Measurements from ENCODE around the gene FCRL5.
"Not testable (repeated sequence)": the region's sequence is repeated elsewhere in the genome, so short reads cannot be mapped to it uniquely, and the experiment has no call there.

The FCRL5 gene

DNA sequence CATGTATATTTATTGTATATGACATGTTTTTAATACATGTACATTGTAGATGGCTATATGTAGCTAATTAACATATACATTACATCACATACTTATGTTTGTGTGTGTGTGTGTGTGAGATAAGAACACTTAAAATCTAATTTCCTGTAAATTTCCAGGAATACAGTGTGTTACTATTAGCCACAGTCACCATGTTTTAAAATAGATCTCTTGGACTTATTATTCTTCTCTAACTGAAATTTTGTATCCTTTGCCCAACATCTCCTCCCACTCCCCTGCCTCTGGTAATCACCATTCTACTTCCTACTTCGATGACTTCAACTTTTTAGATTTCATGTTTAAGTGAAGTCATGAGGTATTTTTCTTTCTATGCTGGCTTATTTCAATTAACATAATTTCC, 64.8 kb downstream of the FCRL5 start:
- no peak for DNase-seq (ENCODE audit: low read depth)

DNA sequence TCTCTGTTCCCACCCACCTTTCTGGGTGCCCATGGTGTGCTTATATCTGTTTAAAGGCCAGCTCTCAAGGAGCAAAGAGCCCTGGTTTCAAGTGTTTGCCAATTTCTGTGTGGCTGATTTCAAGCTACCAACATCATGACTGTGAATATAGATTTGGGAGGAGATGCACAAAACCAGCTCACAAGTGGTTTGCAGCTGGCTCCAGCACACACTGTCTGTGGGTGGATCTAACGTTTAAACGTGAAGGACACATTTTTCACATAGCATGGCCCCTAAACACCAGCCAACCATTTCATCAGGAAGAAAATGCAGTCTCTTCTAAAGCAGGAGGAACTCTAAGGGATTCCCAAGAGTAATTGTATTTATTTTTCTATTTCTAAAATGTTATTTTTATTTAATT, 65.2 kb downstream of the FCRL5 start:
- DNase-seq (ENCODE audit: low read depth) = no peak

DNA sequence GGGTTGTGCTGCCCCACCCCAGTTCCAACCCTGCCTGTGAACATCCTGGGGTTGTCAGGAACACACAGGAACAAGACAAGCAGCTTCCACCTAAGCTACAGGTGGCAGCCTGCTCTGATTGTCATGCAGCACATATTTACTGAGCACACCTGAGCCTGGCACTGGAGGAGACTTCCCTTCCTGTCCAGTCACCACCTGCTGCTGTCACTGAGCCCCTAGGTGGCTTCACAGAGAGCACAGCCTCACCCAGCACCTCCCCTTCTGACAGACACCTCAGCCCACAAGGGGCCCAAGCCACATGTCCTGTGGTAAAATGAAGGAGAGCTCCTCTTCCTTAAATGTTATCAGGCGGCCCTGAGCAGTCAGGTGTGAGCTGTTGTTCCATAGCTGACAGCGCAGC, 65.9 kb downstream of the FCRL5 start:
- DNase-seq (ENCODE audit: low read depth) = not testable (repeated sequence)

DNA sequence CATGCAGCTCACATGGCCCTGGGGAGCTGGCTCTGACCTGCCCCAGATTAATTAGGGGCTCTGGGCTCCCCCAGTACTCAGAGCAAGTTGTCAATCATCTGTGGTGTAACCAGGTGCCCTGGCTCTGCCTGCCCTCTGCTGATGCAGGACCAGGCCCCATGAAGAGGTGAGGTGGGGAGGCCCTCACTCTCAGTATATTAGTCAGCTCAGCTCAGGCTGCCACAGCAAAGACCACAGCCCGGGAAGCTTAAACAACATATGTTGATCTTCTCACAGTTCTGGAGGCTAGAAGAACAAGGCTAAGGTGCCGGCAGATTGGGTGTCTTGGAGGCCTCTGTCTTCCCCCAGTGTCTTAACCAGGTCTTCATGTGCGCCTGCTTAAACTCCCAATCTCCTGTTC, 66.5 kb downstream of the FCRL5 start:
- no peak for DNase-seq (ENCODE audit: low read depth)

GRCh38 chr1:157484573-157484972, 67.7 kb downstream of the FCRL5 start:
- no peak for DNase-seq (ENCODE audit: low read depth)

- DNase-seq (ENCODE audit: low read depth) = no peak
These were observed 68.7 kb downstream of the FCRL5 start for GRCh38 chr1:157483635-157484034.

- DNase-seq (ENCODE audit: low read depth) = no peak
These were observed 69.6 kb downstream of the FCRL5 start for GRCh38 chr1:157482717-157483116.

- no peak for DNase-seq (ENCODE audit: low read depth)
These were observed 70.1 kb downstream of the FCRL5 start for GRCh38 chr1:157482174-157482573.

- DNase-seq (ENCODE audit: low read depth) = no peak
These were observed 74.3 kb downstream of the FCRL5 start for GRCh38 chr1:157478030-157478429.

GRCh38 chr1:157477419-157477818, 74.9 kb downstream of the FCRL5 start:
- no peak for DNase-seq (ENCODE audit: low read depth)

GRCh38 chr1:157472959-157473358, 79.4 kb downstream of the FCRL5 start:
- DNase-seq (ENCODE audit: low read depth) = no peak

GRCh38 chr1:157472056-157472701, 80.1 kb downstream of the FCRL5 start:
- no peak for DNase-seq (ENCODE audit: low read depth)

DNA sequence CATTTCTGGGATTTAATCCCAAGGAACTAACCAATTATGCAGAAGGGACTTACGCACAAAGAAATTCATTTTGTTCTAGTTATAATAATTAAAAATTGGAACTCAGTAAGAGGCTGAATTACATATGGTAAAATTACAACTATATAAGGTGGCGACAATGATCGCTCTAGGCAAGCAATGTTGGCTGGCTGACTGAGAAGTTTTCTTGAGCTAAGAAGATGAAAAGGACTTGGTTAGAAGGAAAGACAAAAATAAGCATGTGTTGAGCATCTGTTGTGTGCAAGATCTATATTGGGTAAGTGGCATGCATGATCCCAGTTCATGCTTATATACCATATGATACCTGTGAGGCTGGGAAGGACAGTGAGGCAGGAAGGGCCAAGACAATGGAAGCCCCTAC, 80.8 kb downstream of the FCRL5 start:
- DNase-seq (ENCODE audit: low read depth) = no peak

GRCh38 chr1:157469752-157470675, 82.3 kb downstream of the FCRL5 start:
- DNase-seq (ENCODE audit: low read depth) = no peak

GRCh38 chr1:157469300-157469699, 83.0 kb downstream of the FCRL5 start:
- DNase-seq (ENCODE audit: low read depth) = no peak

- no peak for DNase-seq (ENCODE audit: low read depth)
These were observed 86.3 kb downstream of the FCRL5 start for GRCh38 chr1:157466011-157466410.

Data from GM04504 (cell line).